GM12891 (cell line): Measurements from ENCODE around the gene TREM1.

Experiments
- DNase-seq: peaks from one replicate; pipeline ENCODE4 v3.0.0; 2011; ENCODE audit warnings: low spot score; ENCODE audit not compliant: insufficient read length
- FAIRE-seq: peaks from 2 replicates; lab custom pipeline; 2011; peaks lifted over from hg19 to GRCh38; lab: Jason Lieb, UNC
- PAX5 ChIP-seq: IDR thresholded peaks from 2 replicates; pipeline ENCODE4 v1.6.1; 2011; ENCODE audit warnings: low read length, moderate library complexity, mild to moderate bottlenecking; ENCODE audit not compliant: insufficient read depth, severe bottlenecking
- POLR2A ChIP-seq: IDR thresholded peaks from 2 replicates; pipeline ENCODE4 v1.6.1; 2011; ENCODE audit warnings: low read depth, low read length, control low read depth
- POLR2AphosphoS5 ChIP-seq: IDR thresholded peaks from 2 replicates; pipeline ENCODE4 v1.6.1; 2011; ENCODE audit warnings: low read depth, low read length, control low read depth
- POU2F2 ChIP-seq: IDR thresholded peaks from 2 replicates; pipeline ENCODE4 v1.6.1; 2011; ENCODE audit warnings: low read depth, mild to moderate bottlenecking, control low read depth, low read length, moderate library complexity
- SPI1 ChIP-seq: IDR thresholded peaks from 2 replicates; pipeline ENCODE4 v1.6.1; 2011; ENCODE audit warnings: low read depth, low read length, control low read depth
- TAF1 ChIP-seq: IDR thresholded peaks from 2 replicates; pipeline ENCODE4 v1.6.1; 2011; ENCODE audit warnings: low read depth, low read length, control low read depth

The TREM1 gene

DNA sequence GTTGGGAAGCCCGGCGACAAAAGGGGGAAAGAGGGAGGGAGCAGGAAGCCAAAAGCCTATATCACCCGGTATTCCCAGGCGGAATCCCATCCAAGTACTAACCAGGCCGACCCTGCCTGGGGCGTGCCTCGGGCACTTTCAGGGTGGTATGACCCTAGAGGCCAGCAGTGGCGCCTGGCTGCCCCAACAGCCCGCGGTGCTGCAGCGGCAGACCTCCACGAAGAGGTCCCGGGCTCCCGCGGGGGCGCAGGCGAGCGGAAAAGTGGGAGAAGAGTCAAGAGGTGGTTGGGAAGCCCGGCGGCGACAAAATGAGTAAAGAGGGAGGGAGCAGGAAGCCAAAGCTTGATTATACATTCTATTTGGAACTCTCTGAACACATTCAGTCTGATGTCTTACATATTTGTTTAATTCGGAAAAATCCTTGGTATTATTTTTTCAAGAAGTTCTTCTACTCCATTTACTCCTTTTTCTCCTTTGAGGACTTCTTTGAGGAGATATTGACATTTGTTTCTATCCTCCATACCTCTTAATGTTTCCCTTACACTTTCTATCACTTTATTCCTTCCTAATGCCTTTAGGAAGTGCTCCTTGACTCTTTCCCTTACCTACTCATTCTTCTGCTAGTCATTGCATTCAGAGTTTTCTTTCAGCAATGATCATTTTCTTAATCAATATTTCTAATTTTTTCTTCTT, 46.9 kb downstream of the TREM1 start:
- DNase-seq (no peak), FAIRE-seq (no peak)
- TF ChIP-seq POU2F2 (no peak), PAX5 (no peak), SPI1 (no peak), POLR2AphosphoS5 (no peak), TAF1 (no peak), POLR2A (no peak)

DNA sequence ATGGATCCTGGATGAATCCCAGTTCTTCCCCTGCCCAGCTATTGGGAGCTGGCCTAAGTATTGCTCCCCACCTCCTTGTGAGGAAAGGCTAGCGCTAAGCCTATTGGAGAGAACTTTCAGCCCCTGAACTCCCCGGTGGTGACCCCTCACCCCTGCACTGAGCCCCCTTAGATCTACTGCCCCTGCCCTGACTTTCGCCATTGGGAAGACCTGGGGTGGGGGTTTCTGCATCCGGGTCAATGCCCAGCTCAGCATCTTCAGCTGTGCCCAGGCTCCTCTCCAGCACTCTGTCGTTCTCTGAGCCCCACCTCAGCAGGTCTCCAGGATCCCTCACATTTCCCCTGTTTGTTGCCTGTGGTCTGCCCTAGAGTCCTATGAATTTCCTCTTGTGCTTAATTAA, 49.4 kb downstream of the TREM1 start:
- DNase-seq (no peak), FAIRE-seq (no peak)
- TF ChIP-seq PAX5, result no peak
- TF ChIP-seq POU2F2, result no peak
- TF ChIP-seq POLR2AphosphoS5, result no peak
- no peak for TF ChIP-seq POLR2A
- TF ChIP-seq TAF1, result no peak
- TF ChIP-seq SPI1, result no peak

DNA sequence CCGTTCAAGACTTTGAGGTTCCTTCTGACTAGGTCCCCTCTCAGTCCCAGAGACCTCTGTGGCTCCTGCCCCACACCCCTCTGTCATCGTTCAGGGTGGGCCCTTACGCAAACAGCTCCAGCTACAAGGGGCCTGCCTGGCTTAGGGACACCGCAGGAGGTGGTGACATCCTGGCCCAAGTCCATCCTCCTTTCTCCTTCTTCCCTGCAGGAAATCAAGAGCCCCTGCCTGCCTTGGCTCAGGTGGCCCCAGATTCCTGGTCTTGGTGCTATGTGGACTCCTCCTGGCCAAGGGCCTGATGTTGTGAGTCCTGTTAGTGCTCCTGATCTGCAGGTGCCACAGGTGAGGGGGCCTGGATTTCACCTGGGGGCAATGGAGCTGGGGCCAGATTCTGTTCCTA, 50.2 kb downstream of the TREM1 start:
- DNase-seq (no peak), FAIRE-seq (no peak)
- TF ChIP-seq SPI1 (no peak), TAF1 (no peak), POLR2AphosphoS5 (no peak), POU2F2 (no peak), PAX5 (no peak)

DNA sequence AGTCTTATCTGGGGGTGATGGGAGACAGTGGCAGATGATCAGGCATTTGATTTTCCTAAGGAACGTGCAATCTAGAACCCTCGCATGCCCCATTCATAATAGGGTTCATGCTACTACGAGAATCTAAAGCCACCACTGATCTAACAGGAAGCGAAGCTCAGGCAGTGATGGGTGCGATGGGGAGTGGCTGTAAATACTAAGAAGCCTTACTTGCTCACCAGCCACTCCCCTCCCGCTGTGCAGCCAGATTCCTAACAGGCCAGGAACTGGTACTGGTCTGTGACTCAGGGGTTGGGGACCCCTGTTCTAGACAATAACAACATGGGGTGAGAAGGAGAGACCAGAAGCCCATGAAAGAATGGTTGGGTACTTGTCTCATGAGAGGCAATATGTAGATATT, 53.8 kb downstream of the TREM1 start:
- TF ChIP-seq TAF1 (no peak), POLR2A (no peak), SPI1 (no peak), PAX5 (no peak), POLR2AphosphoS5 (no peak), POU2F2 (no peak)
- DNase-seq, result no peak
- FAIRE-seq, result no peak

DNA sequence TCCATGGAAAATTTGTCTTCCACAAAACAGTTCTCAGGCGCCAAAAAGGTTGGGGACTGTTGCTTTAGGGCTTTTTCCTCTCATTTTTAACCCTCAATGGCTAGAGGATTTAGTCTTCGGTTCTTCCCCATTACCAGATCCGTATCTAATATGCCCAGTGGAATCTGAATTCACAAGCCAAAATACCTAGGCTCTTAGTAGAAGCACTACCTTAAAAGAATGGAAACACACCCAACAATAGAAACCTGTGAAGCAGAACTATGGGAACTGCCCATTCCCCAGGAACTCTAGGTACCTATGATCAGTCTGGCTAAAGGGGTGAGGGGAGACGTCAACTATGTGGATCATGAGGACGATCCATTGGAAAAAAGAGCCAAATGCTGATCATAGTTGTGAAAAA, 55.2 kb downstream of the TREM1 start:
- DNase-seq (no peak), FAIRE-seq (no peak)
- TF ChIP-seq TAF1 (no peak), PAX5 (no peak), POLR2AphosphoS5 (no peak), POLR2A (no peak), POU2F2 (no peak), SPI1 (no peak)

DNA sequence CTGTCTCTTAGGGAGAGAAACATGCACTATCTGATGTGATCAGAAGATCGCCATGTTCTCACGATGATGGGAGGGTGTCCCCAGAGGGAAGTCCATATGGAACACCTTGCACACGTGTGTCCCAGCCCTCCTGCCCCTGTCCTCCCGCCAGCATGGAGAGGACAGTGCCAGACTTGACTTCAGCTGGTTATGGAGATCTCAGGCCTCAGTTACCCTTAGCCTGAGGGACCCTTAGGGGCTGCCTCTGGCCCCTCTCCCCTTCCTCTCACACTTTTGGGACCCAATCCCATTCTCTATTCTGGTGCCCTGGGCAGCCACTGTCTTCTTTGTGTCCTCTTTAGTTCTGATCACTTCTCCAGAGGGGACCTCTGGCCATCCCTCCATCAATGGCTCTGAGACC, 56.8 kb downstream of the TREM1 start:
- FAIRE-seq (no peak), DNase-seq (no peak)
- no peak for TF ChIP-seq POLR2AphosphoS5
- no peak for TF ChIP-seq POU2F2
- TF ChIP-seq SPI1, result no peak
- no peak for TF ChIP-seq TAF1
- TF ChIP-seq PAX5, result no peak
- no peak for TF ChIP-seq POLR2A

DNA sequence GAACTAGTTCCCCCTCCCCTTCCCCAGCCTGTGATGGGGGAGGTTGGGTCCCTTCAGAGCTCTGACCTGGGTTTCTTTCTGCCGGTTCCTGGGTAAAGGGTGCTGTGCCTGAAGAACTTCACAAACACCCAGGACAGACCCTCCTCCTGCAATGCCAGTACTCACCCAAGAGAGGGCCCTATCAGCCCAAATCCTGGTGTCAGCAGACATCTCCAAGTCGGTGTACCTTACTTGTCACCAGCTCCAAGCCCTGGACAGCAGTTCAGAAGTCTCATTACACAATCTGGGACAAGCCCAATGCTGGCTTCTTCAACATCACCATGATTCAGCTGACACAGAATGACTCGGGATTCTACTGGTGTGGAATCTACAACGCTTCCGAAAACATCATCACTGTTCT, 57.9 kb downstream of the TREM1 start:
- TF ChIP-seq SPI1 (no peak), TAF1 (no peak), POLR2AphosphoS5 (no peak), POU2F2 (no peak), POLR2A (no peak), PAX5 (no peak)
- DNase-seq (no peak), FAIRE-seq (no peak)

DNA sequence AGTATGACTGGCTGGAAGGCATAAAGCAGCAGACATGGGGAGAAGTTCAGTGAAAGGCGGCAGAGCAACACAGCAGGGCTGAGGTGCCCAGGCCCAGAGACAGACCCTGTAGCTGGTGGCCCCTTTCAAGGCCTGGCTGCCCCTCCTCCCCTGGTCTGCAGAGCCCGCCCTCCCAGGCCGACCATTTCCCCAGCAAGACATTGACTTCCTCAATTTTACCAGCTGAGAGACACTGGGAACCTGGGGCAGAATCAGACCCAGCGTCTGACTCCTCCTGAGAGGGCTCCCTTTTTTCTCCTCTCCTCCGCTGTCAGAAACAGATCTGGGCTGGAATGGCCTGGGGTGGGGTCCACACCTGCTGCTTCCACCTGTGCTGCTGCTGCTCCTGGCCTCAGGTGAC, 58.4 kb downstream of the TREM1 start, which contains the start of gene TREML4:
Gene TREML4 (plus strand): TSS at position 254 of the 400 bp plus-strand sequence. CDS start 79 bp downstream, at position 333.
- FAIRE-seq (no peak), DNase-seq (no peak)
- TF ChIP-seq TAF1 (no peak), POLR2AphosphoS5 (no peak), SPI1 (no peak), POLR2A (no peak), POU2F2 (no peak), PAX5 (no peak)

DNA sequence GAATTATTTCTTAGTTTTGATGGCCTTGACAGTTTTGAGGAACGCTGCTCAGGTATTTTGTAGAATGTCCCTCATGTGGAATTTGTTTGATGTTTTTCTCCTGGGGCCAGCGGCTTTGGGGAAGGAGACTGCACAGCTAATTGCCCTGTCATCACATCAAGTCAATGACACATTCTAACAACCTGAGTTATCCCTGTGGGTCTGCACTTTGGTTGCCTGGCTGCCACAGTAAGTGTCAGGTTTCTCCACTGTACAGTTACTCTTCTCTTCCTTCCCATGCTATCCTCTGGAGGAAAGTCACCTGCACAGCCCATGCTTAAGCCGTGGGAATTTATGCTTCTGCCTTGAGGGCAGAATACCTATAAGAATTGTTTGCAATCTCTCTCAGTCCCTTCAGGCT, 59.7 kb downstream of the TREM1 start:
- no peak for TF ChIP-seq TAF1
- TF ChIP-seq POLR2AphosphoS5, result no peak
- no peak for TF ChIP-seq PAX5
- TF ChIP-seq POU2F2, result no peak
- TF ChIP-seq POLR2A, result no peak
- TF ChIP-seq SPI1, result no peak
- no peak for DNase-seq
- no peak for FAIRE-seq

DNA sequence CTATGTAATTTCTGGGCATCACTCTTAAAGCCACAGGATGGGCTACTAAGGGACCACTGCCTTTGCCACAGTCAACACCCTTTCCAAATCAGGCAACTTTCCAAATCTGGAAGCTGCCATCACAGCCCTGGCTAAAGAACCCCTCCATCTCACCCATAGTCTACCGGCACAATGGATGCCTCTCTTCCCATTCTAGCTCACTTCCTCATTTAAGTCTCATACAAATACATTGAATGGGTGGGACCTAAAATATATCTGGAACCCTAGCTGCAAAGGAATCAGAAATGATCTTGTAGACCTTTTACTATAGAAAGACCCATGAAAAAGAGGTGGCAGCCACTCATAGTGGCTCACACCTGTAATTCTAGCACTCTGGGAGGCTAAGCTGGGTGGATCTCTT, 61.7 kb downstream of the TREM1 start:
- no peak for FAIRE-seq
- TF ChIP-seq POU2F2 (no peak), SPI1 (peak; percentile 58)

More for the DNA sequence above, 61.7 kb downstream of the TREM1 start:
- no peak for DNase-seq
